Measurements from ENCODE around the gene CACNA2D1. TPM values are rescaled to one million over a fixed set of nuclear protein-coding genes. Genes with fewer than 3 reads are reported as not detected.

Gene CACNA2D1
- total and polyA plus RNA-seq, 9 of the 15 experiments (the other 6 are each of a cell fraction or from before 2014, with no cell fraction given) = 0.49 TPM; not detected in 8

- TF ChIP-seq FOXK2 (conservative IDR thresholded peaks at IDR 0.05 in 1 of 2, IDR thresholded peaks at IDR 0.05 in 1 of 2; ENCODE audit: low read depth in 2 of 2) (no peak), ZNF121 (CRISPR knock-in tag; conservative IDR thresholded peaks at IDR 0.05) (no peak), ZC3H4 (CRISPR knock-in tag; IDR thresholded peaks at IDR 0.05; ENCODE audit: borderline replicate concordance) (no peak), POLR3A (IDR thresholded peaks at IDR 0.05; ENCODE audit: borderline replicate concordance, extremely low read depth, insufficient read depth, insufficient read length) (no peak), SAFB (IDR thresholded peaks at IDR 0.05; ENCODE audit: borderline replicate concordance, low read depth, low read length) (no peak), KDM1A (IDR thresholded peaks at IDR 0.05) (no peak), EHMT2 (IDR thresholded peaks at IDR 0.05) (no peak), EGR1 (conservative IDR thresholded peaks at IDR 0.05) (no peak), HCFC1 (IDR thresholded peaks at IDR 0.05; ENCODE audit: low read depth, low read length) (no peak), ZNF445 (CRISPR knock-in tag; IDR thresholded peaks at IDR 0.05; ENCODE audit: low read depth) (no peak)
These were observed 112.3 kb downstream of the CACNA2D1 start (continued) for GRCh38 chr7:82331234-82331633.

- H3K9me1 ChIP-seq (ENCODE audit: control insufficient read depth, insufficient read depth, low read length) = no peaks in the 10 kb centered on the region
- no peaks in the 10 kb centered on the region for H3K36me3 ChIP-seq (ENCODE audit: control insufficient read depth, insufficient read depth, low read length)
- ChIA-PET CTCF (ENCODE audit: low intra/inter-chr PET ratio) (no interaction called here), POLR2A (no interaction called here)
- BruUV-seq (replicated peaks) = no TSS peak
- H3K4me1 ChIP-seq (replicated peaks in 1 of 2; ENCODE audit: control insufficient read depth in 2 of 2, insufficient read depth in 2 of 2, low read length in 2 of 2) = no peaks in the 10 kb centered on the region
- H3K4me2 ChIP-seq (ENCODE audit: insufficient read depth, low read length) = no peak overlapping the region
- in situ Hi-C loops (cut with MboI) (no loop called here), intact Hi-C loops (cut with micrococcal nuclease) (no loop called here)
- no peak for ATAC-seq
- H2AFZ ChIP-seq (ENCODE audit: low read depth, low read length) = no peak overlapping the region
- WGBS (ENCODE audit: insufficient coverage, low coverage, missing lambda C conversion rate) = 0% methylated on average over 2 of the region's 2 CpGs
- TF ChIP-seq ERF (CRISPR knock-in tag; IDR thresholded peaks at IDR 0.05) (no peak), BHLHE40 (IDR thresholded peaks at IDR 0.05; ENCODE audit: low read length) (no peak), PREB (CRISPR knock-in tag; IDR thresholded peaks at IDR 0.05) (no peak), HDAC8 (tag; IDR thresholded peaks at IDR 0.05) (no peak), KDM4B (IDR thresholded peaks at IDR 0.05; ENCODE audit: borderline replicate concordance in 2 of 2, low read depth in 1 of 2) (no peak), HOXB6 (CRISPR knock-in tag; IDR thresholded peaks at IDR 0.05; ENCODE audit: borderline replicate concordance) (no peak), CREB1 (IDR thresholded peaks at IDR 0.05) (no peak), CREB1 (CRISPR knock-in tag; IDR thresholded peaks at IDR 0.05) (no peak), RBFOX2 (IDR thresholded peaks at IDR 0.05; ENCODE audit: low read depth, low read length) (no peak), NFE2 (IDR thresholded peaks at IDR 0.05; ENCODE audit: low read depth) (no peak), ARID3B (CRISPR knock-in tag; IDR thresholded peaks at IDR 0.05; ENCODE audit: borderline replicate concordance) (no peak)
- H3K27me3 ChIP-seq (ENCODE audit: control insufficient read depth in 2 of 2, insufficient read depth in 2 of 2, low read length in 2 of 2) = no peaks in the 10 kb centered on the region
- no peak overlapping the region for H3K9ac ChIP-seq (ENCODE audit: insufficient read depth in 1 of 2, low read depth in 2 of 2, low read length in 2 of 2)
- H3K4me3 ChIP-seq = no peak overlapping the region
- H3K9me3 ChIP-seq (replicated peaks; ENCODE audit: control insufficient read depth, insufficient read depth, low read depth, low read length) = no peaks in the 10 kb centered on the region
- DNase-seq (ENCODE audit: extremely low read depth in 1 of 4, low spot score in 3 of 4) = no peak
- no peak overlapping the region for H3K27ac ChIP-seq (ENCODE audit: extremely low read depth, low read depth, low read length)
- H3K79me2 ChIP-seq (ENCODE audit: control insufficient read depth, insufficient read depth, low read length) = no peaks in the 10 kb centered on the region
- H4K20me1 ChIP-seq (replicated peaks; ENCODE audit: control insufficient read depth, insufficient read depth, low read length) = no peaks in the 10 kb centered on the region
- no peak for FAIRE-seq
These were observed 112.8 kb downstream of the CACNA2D1 start for GRCh38 chr7:82330706-82331215.

Data from K562 (cell line).